Measurements from ENCODE around the gene TRIM75. TPM values are rescaled to one million over a fixed set of nuclear protein-coding genes. Genes with fewer than 3 reads are reported as not detected.

The TRIM75 gene
- total and polyA plus RNA-seq, 10 of the 15 experiments (the other 5 are each of a cell fraction or from before 2014, with no cell fraction given): not detected

GRCh38 chr4:165031436-165032211 is 22.0 kb upstream of the TRIM75 start, which contains the start of gene TRIM60:
TSS of gene TRIM60 (plus strand) at chr4:165031999. CDS start at chr4:165040073, 8,074 bp downstream.
- ChIA-PET SMC1A (ENCODE audit: uncharacterized antibody, unreplicated experiment) (no interaction called here), RAD21 (ENCODE audit: unreplicated experiment) (no interaction called here), POLR2A (no interaction called here), CTCF (no interaction called here)
- in situ Hi-C loops (cut with MboI) (no loop called here), intact Hi-C loops (cut with micrococcal nuclease; ENCODE audit: unreplicated experiment) (no loop called here)
- DNase-seq (ENCODE audit: low read depth, low spot score): no peak
- Histone ChIP-seq H3K27ac (ENCODE audit: control insufficient read depth, insufficient read depth) (no peak within 1 kb of the TSS), H2AFZ (ENCODE audit: control insufficient read depth, low read depth, low read length) (no peak within 1 kb of the TSS), H3K27me3 (replicated peaks in 1 of 2; ENCODE audit: control insufficient read depth in 2 of 2, insufficient read depth in 2 of 2, low read length in 1 of 2) (no peaks in the 10 kb centered on the region; a peak in 1 of 4 replicates), H3K79me2 (ENCODE audit: control insufficient read depth, insufficient read depth, low read length) (no peaks in the 10 kb centered on the region), H4K20me1 (ENCODE audit: control insufficient read depth, insufficient read depth) (no peaks in the 10 kb centered on the region), H3K4me1 (ENCODE audit: control insufficient read depth, insufficient read depth, low read length) (no peaks in the 10 kb centered on the region), H3K4me2 (ENCODE audit: control insufficient read depth, insufficient read depth) (no peak within 1 kb of the TSS), H3K36me3 (ENCODE audit: control insufficient read depth in 2 of 2, insufficient read depth in 2 of 2, low read length in 1 of 2) (no peaks in the 10 kb centered on the region), H3K4me3 (no peak within 1 kb of the TSS), H3K9ac (ENCODE audit: control insufficient read depth, insufficient read depth, low read length) (no peak within 1 kb of the TSS), H3K9me3 (replicated peaks; ENCODE audit: control insufficient read depth, insufficient read depth, low read length) (no peaks in the 10 kb centered on the region)
- no peak for FAIRE-seq
- BruUV-seq (replicated peaks): no TSS peak
- ATAC-seq: no peak
- 69% methylated on average over 39 of the region's 41 CpGs for WGBS (ENCODE audit: insufficient coverage, insufficient replicate concordance, low lambda C conversion rate, missing lambda C conversion rate)
- TF ChIP-seq ZBTB11 (CRISPR knock-in tag; IDR thresholded peaks at IDR 0.05): no peak
- TF ChIP-seq USF2 (IDR thresholded peaks at IDR 0.05; ENCODE audit: borderline replicate concordance, low read depth, low read length): no peak
- TF ChIP-seq ASH2L (IDR thresholded peaks at IDR 0.05; ENCODE audit: borderline replicate concordance, low read depth): no peak
- no peak for TF ChIP-seq JUND (IDR thresholded peaks at IDR 0.05; ENCODE audit: low read depth, low read length)
- no peak for TF ChIP-seq ZZZ3 (IDR thresholded peaks at IDR 0.05; ENCODE audit: control insufficient read depth, insufficient read length, low read depth)
- no peak for TF ChIP-seq USF1 (IDR thresholded peaks at IDR 0.05; ENCODE audit: borderline replicate concordance, extremely low read length, insufficient read depth, low read depth, low read length)
- TF ChIP-seq HCFC1 (IDR thresholded peaks at IDR 0.05; ENCODE audit: low read length): no peak
- no peak for TF ChIP-seq HDAC6 (IDR thresholded peaks at IDR 0.05; ENCODE audit: unreplicated experiment)
- TF ChIP-seq IKZF2 (IDR thresholded peaks at IDR 0.05): no peak

Measured in GM12878 (cell line).